SJSA1 (cell line): Measurements from ENCODE around the gene AMBRA1. TPM values are rescaled to one million over a fixed set of nuclear protein-coding genes. Genes with fewer than 3 reads are reported as not detected.

ENCODE experiments used
- DNase-seq, 2 experiments: peaks; one replicate each; pipeline ENCODE4 v3.0.0-alpha.2; 2015 to 2020; ENCODE audit warnings: low spot score in 2 of 2, low read depth in 1 of 2
- H3K27ac ChIP-seq: fragments of 250-450 bp; sonication (Bioruptor Pico); 2 replicates; pipeline ENCODE4 v1.5.1; 2020; ENCODE audit warnings: mild to moderate bottlenecking, moderate library complexity
- H3K27me3 ChIP-seq: fragments of 250-450 bp; sonication (Bioruptor Pico); replicated peaks from 2 replicates; pipeline ENCODE4 v1.5.1; 2020; ENCODE audit warnings: mild to moderate bottlenecking, moderate library complexity
- H3K36me3 ChIP-seq: fragments of 250-450 bp; sonication (Bioruptor Pico); 2 replicates; pipeline ENCODE4 v1.5.1; 2020; ENCODE audit warnings: mild to moderate bottlenecking
- H3K4me1 ChIP-seq: fragments of 250-450 bp; sonication (Bioruptor Pico); replicated peaks from 2 replicates; pipeline ENCODE4 v1.6.1; 2021; ENCODE audit warnings: mild to moderate bottlenecking
- H3K4me3 ChIP-seq: fragments of 250-450 bp; sonication (Bioruptor Pico); 2 replicates; pipeline ENCODE4 v1.5.1; 2020; ENCODE audit warnings: mild to moderate bottlenecking
- H3K9me3 ChIP-seq: fragments of 250-450 bp; sonication (Bioruptor Pico); replicated peaks from 2 replicates; pipeline ENCODE4 v1.5.1; 2020; ENCODE audit warnings: mild to moderate bottlenecking
- total RNA-seq: library from RNA; depleted of rRNA; stranded (reverse); fragments of >200 nt; shearing (Covaris generic); gene quantifications from 2 replicates; pipeline ENCODE4 v1.2.3, GENCODE V29; 2014

Gene AMBRA1
- total RNA-seq, 1 experiment from 2014 or later, result 16.4 TPM

- peaks cover 30% of the 10 kb centered on the region for H3K4me1 ChIP-seq
- DNase-seq, result no peak
- no peaks in the 10 kb centered on the region for H3K9me3 ChIP-seq
- no peak overlapping the region for H3K27ac ChIP-seq
- H3K4me3 ChIP-seq, result no peak overlapping the region
- peaks cover 5% of the 10 kb centered on the region; the same call in 1 of the 2 replicates for H3K36me3 ChIP-seq
- no peaks in the 10 kb centered on the region for H3K27me3 ChIP-seq
Observed at GRCh38 chr11:46551261-46551660, 42.6 kb downstream of the AMBRA1 start.

DNA sequence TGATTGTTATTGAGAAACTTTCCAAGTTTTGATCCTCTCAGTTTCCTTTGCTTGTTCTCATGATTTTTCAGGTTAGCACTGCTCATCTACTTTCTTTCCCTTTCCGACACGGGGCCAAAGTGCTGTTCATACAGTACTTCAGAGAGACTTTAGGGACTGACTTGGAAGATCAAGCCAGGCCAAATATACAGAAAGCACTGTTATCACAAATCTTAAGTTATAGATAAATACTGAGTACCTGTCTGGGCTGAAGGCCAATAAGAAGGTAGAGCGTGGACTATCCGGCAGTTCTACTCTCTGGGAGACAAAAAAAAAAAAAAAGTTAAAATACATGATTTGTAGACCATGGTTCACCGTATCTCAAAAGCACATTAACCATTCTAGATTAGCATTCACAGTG, 46.2 kb downstream of the AMBRA1 start:
- Histone ChIP-seq H3K4me1 (no peaks in the 10 kb centered on the region), H3K4me3 (no peak overlapping the region), H3K27ac (no peak overlapping the region), H3K27me3 (no peaks in the 10 kb centered on the region), H3K9me3 (no peaks in the 10 kb centered on the region), H3K36me3 (peaks cover 31% of the 10 kb centered on the region)
- DNase-seq, result no peak

- DNase-seq, result no peak
- Histone ChIP-seq H3K27me3 (no peaks in the 10 kb centered on the region), H3K9me3 (no peaks in the 10 kb centered on the region)
Observed at GRCh38 chr11:46543564-46543963, 50.3 kb downstream of the AMBRA1 start.

GRCh38 chr11:46541593-46542371, 52.0 kb downstream of the AMBRA1 start:
- H3K4me3 ChIP-seq, result no peak overlapping the region
- peaks cover 50% of the 10 kb centered on the region for H3K36me3 ChIP-seq
- no peaks in the 10 kb centered on the region for H3K9me3 ChIP-seq
- no peak for DNase-seq
- no peaks in the 10 kb centered on the region for H3K27me3 ChIP-seq
- no peak overlapping the region for H3K27ac ChIP-seq
- H3K4me1 ChIP-seq, result no peaks in the 10 kb centered on the region

More at GRCh38 chr11:46543564-46543963, 50.3 kb downstream of the AMBRA1 start:
- Histone ChIP-seq H3K4me1 (no peaks in the 10 kb centered on the region), H3K4me3 (no peak overlapping the region), H3K27ac (no peak overlapping the region), H3K36me3 (peaks cover 55% of the 10 kb centered on the region)

GRCh38 chr11:46540807-46541206, 53.0 kb downstream of the AMBRA1 start:
- H3K4me1 ChIP-seq, result no peaks in the 10 kb centered on the region
- H3K9me3 ChIP-seq, result no peaks in the 10 kb centered on the region
- peaks cover 50% of the 10 kb centered on the region for H3K36me3 ChIP-seq
- H3K27me3 ChIP-seq, result no peaks in the 10 kb centered on the region
- H3K27ac ChIP-seq, result no peak overlapping the region
- no peak for DNase-seq
- no peak overlapping the region for H3K4me3 ChIP-seq

GRCh38 chr11:46537537-46538295, 56.1 kb downstream of the AMBRA1 start:
- no peak overlapping the region for H3K27ac ChIP-seq
- H3K27me3 ChIP-seq, result no peaks in the 10 kb centered on the region
- peak; percentile 46 to 69 for DNase-seq
- H3K9me3 ChIP-seq, result no peaks in the 10 kb centered on the region
- H3K4me3 ChIP-seq, result no peak overlapping the region
- H3K36me3 ChIP-seq, result peaks cover 25% of the 10 kb centered on the region
- no peaks in the 10 kb centered on the region for H3K4me1 ChIP-seq

DNA sequence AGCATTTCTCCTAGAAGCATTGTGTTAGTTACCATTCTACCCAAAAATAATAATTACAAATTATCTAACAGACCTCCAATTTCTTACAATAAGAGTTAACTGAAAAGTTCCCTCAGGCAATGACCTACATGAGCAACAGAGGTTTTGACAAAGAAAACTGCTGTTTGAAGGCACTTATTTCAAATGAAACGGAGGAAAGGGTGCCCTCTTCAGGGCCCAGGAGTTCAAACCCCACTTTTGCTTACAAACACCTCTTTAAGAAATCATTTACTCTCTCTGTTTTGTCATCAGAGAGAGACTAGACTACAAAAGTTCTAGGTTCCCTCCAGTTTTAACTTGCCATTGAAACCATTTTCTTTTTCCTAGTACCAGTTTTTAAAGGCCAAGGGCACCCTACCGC, 56.7 kb downstream of the AMBRA1 start:
- Histone ChIP-seq H3K4me1 (no peaks in the 10 kb centered on the region), H3K27me3 (no peaks in the 10 kb centered on the region), H3K36me3 (peaks cover 19% of the 10 kb centered on the region), H3K27ac (no peak overlapping the region), H3K4me3 (no peak overlapping the region), H3K9me3 (no peaks in the 10 kb centered on the region)
- no peak for DNase-seq

DNA sequence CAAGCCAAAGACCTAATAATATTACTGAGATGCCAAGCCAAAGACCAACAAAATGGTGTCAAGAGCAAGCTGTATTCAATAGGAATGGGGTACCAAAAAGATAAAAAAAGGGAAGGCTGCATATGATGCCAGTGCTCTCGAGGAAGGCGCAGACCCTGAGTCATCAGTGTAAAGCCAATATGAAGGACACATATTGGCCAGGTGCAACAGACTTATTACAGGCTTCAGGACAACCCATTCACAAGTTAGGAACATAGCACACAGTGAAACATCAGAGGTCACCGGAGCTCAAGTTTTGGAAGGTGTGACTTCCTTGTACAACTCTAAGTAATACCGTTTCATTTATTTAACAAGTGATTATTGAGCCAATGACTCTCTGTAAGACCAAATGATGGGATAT, 58.1 kb downstream of the AMBRA1 start:
- no peaks in the 10 kb centered on the region for H3K27me3 ChIP-seq
- DNase-seq, result no peak
- no peak overlapping the region for H3K27ac ChIP-seq
- H3K9me3 ChIP-seq, result no peaks in the 10 kb centered on the region
- no peaks in the 10 kb centered on the region for H3K4me1 ChIP-seq
- H3K36me3 ChIP-seq, result peaks cover 7% of the 10 kb centered on the region; the same call in 1 of the 2 replicates
- H3K4me3 ChIP-seq, result no peak overlapping the region

DNA sequence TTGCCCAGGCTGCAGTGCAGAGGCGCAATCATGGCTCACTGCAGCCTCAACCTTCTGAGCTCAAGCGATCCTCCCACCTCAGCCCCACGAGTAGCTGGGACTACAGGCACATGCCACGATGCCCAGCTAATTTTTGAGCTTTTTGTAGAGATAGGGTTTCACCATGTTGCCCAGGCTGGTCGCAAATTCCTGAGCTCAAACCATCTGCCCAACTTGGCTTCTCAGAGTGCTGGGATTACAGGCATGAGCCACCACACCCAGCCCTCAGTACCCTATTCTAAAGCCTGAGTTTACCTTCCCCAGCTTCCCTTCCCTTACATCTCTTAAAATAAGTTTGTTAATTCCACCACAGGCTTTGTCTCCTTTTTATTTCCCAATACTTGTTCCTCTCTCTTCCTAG, 59.1 kb downstream of the AMBRA1 start:
- H3K4me3 ChIP-seq, result no peak overlapping the region

GRCh38 chr11:46533396-46534100, 60.3 kb downstream of the AMBRA1 start:
- Histone ChIP-seq H3K4me1 (no peaks in the 10 kb centered on the region), H3K4me3 (no peak overlapping the region), H3K27me3 (no peaks in the 10 kb centered on the region), H3K36me3 (no peaks in the 10 kb centered on the region), H3K27ac (no peak overlapping the region), H3K9me3 (no peaks in the 10 kb centered on the region)
- DNase-seq, result no peak

More for the DNA sequence above, 59.1 kb downstream of the AMBRA1 start:
- Histone ChIP-seq H3K4me1 (no peaks in the 10 kb centered on the region), H3K9me3 (no peaks in the 10 kb centered on the region), H3K27me3 (no peaks in the 10 kb centered on the region), H3K36me3 (no peaks in the 10 kb centered on the region), H3K27ac (no peak overlapping the region)
- no peak for DNase-seq

- H3K9me3 ChIP-seq, result no peaks in the 10 kb centered on the region
- no peak for DNase-seq
- no peaks in the 10 kb centered on the region for H3K36me3 ChIP-seq
- H3K27me3 ChIP-seq, result no peaks in the 10 kb centered on the region
- H3K4me1 ChIP-seq, result no peaks in the 10 kb centered on the region
- no peak overlapping the region for H3K4me3 ChIP-seq
- H3K27ac ChIP-seq, result no peak overlapping the region
Observed at GRCh38 chr11:46529928-46530574, 63.8 kb downstream of the AMBRA1 start.

- no peaks in the 10 kb centered on the region for H3K36me3 ChIP-seq
- H3K27ac ChIP-seq, result no peak overlapping the region
- no peaks in the 10 kb centered on the region for H3K4me1 ChIP-seq
- no peaks in the 10 kb centered on the region for H3K27me3 ChIP-seq
- H3K4me3 ChIP-seq, result no peak overlapping the region
- no peaks in the 10 kb centered on the region for H3K9me3 ChIP-seq
- DNase-seq, result peak; percentile 48 to 74
Observed at GRCh38 chr11:46529095-46529905, 64.5 kb downstream of the AMBRA1 start.
